Measurements from ENCODE around the gene SAC3D1.

GRCh38 chr11:65087827-65088226 lies 46.8 kb downstream of the SAC3D1 start:
- TF ChIP-seq CTCF (IDR thresholded peaks at IDR 0.05) (no peak), POLR2A (IDR thresholded peaks at IDR 0.05) (no peak)

Data from right lobe of liver (tissue), 4 donors.